Liver (tissue), 9 donors: ENCODE results near the gene PDZD2. TPM values are rescaled to one million over a fixed set of nuclear protein-coding genes. Genes with fewer than 3 reads are reported as not detected.

Experiments used
- DNase-seq: peaks from one replicate; pipeline ENCODE4 v3.0.0-alpha.2; 2017; ENCODE audit warnings: low spot score
- H3K27ac ChIP-seq, 2 donors: one replicate each; pipeline ENCODE4 v1.7.0; 2013; ENCODE audit warnings: inconsistent platforms in 2 of 2, low read length in 2 of 2, control low read depth in 1 of 2, low read depth in 1 of 2, mild to moderate bottlenecking in 1 of 2
- H3K27me3 ChIP-seq, 4 donors: one replicate each; pipeline versions ENCODE4 v1.6.1 to v1.7.0; 2013; ENCODE audit warnings: low read length in 3 of 4, inconsistent platforms in 1 of 4, mild to moderate bottlenecking in 1 of 4, moderate library complexity in 1 of 4; ENCODE audit not compliant: control insufficient read depth in 4 of 4, insufficient read depth in 4 of 4
- H3K36me3 ChIP-seq, 4 donors: one replicate each; pipeline versions ENCODE4 v1.6.1 to v1.7.0; 2013; ENCODE audit warnings: low read length in 3 of 4, mild to moderate bottlenecking in 3 of 4, low read depth in 1 of 4, moderate library complexity in 1 of 4; ENCODE audit not compliant: control insufficient read depth in 4 of 4, insufficient read depth in 3 of 4
- H3K4me1 ChIP-seq, 4 donors: one replicate each; pipeline versions ENCODE4 v1.6.1 to v1.7.0; 2013; ENCODE audit warnings: low read length in 3 of 4, mild to moderate bottlenecking in 3 of 4, moderate library complexity in 1 of 4; ENCODE audit not compliant: control insufficient read depth in 4 of 4, insufficient read depth in 4 of 4
- H3K4me3 ChIP-seq, 3 donors: one replicate each; pipeline versions ENCODE4 v1.6.1 to v1.7.0; 2013; ENCODE audit warnings: low read length in 3 of 3, control low read depth in 1 of 3, low read depth in 1 of 3, mild to moderate bottlenecking in 1 of 3
- H3K9ac ChIP-seq, 2 donors: one replicate each; pipeline ENCODE4 v1.7.0; 2013; ENCODE audit warnings: low read length in 2 of 2, mild to moderate bottlenecking in 2 of 2, moderate library complexity in 2 of 2, control low read depth in 1 of 2, low read depth in 1 of 2
- H3K9me3 ChIP-seq, 4 donors: one replicate each; pipeline versions ENCODE4 v1.6.1 to v1.7.0; 2013; ENCODE audit warnings: low read length in 3 of 4; ENCODE audit not compliant: control insufficient read depth in 4 of 4
- ATF3 ChIP-seq: IDR thresholded peaks from 2 replicates; pipeline ENCODE4 v1.6.1; 2016; ENCODE audit warnings: antibody characterized with exemption
- EGR1 ChIP-seq, 2 donors: IDR thresholded peaks; 2 replicates each; pipeline ENCODE4 v1.6.1; 2016 to 2018; ENCODE audit warnings: antibody characterized with exemption in 2 of 2, low read depth in 2 of 2
- FOXA1 ChIP-seq: IDR thresholded peaks from 2 replicates; pipeline ENCODE4 v1.6.1; 2016; ENCODE audit warnings: antibody characterized with exemption
- FOXA2 ChIP-seq: IDR thresholded peaks from 2 replicates; pipeline ENCODE4 v1.6.1; 2016; ENCODE audit warnings: antibody characterized with exemption
- GABPA ChIP-seq, 2 donors: IDR thresholded peaks in 1 of 2; conservative IDR thresholded peaks in 1 of 2; 2 replicates each; pipeline ENCODE4 v1.6.1; 2016; ENCODE audit warnings: antibody characterized with exemption in 2 of 2, mild to moderate bottlenecking in 1 of 2, moderate library complexity in 1 of 2
- HNF4A ChIP-seq, 2 donors: conservative IDR thresholded peaks; 2 replicates each; pipeline ENCODE4 v1.6.1; 2016; ENCODE audit warnings: antibody characterized with exemption in 2 of 2, mild to moderate bottlenecking in 2 of 2
- HNF4G ChIP-seq: IDR thresholded peaks from 2 replicates; pipeline ENCODE4 v1.6.1; 2016; ENCODE audit warnings: antibody characterized with exemption
- JUND ChIP-seq, 2 donors: IDR thresholded peaks; 2 replicates each; pipeline ENCODE4 v1.6.1; 2016; ENCODE audit warnings: antibody characterized with exemption in 2 of 2
- MAX ChIP-seq: IDR thresholded peaks from 2 replicates; pipeline ENCODE4 v1.6.1; 2016; ENCODE audit warnings: antibody characterized with exemption
- NR2F2 ChIP-seq: IDR thresholded peaks from 2 replicates; pipeline ENCODE4 v1.6.1; 2016; ENCODE audit warnings: antibody characterized with exemption
- RAD21 ChIP-seq, 2 donors: IDR thresholded peaks; 2 replicates each; pipeline ENCODE4 v1.6.1; 2016; ENCODE audit warnings: antibody characterized with exemption in 2 of 2, mild to moderate bottlenecking in 2 of 2
- REST ChIP-seq: IDR thresholded peaks from 2 replicates; pipeline ENCODE4 v1.6.1; 2016; ENCODE audit warnings: antibody characterized with exemption, mild to moderate bottlenecking
- RXRA ChIP-seq, 2 donors: IDR thresholded peaks; 2 replicates each; pipeline ENCODE4 v1.6.1; 2017 to 2018; ENCODE audit warnings: antibody characterized with exemption in 2 of 2, mild to moderate bottlenecking in 1 of 2
- SP1 ChIP-seq: IDR thresholded peaks from 2 replicates; pipeline ENCODE4 v1.6.1; 2018; ENCODE audit warnings: antibody characterized with exemption, mild to moderate bottlenecking
- TAF1 ChIP-seq: conservative IDR thresholded peaks from 2 replicates; pipeline ENCODE4 v1.6.1; 2016; ENCODE audit warnings: antibody characterized with exemption, mild to moderate bottlenecking
- YY1 ChIP-seq: IDR thresholded peaks from 2 replicates; pipeline ENCODE4 v1.6.1; 2016; ENCODE audit warnings: antibody characterized with exemption, mild to moderate bottlenecking
- WGBS: extraction: QIAGEN DNeasy Blood & Tissue Kit; methylation state at CpG from one replicate; pipeline ENCODE4 v1.1.7; 2013; 5-methylcytosine and 5-hydroxymethylcytosine counted together
- polyA plus RNA-seq, 2 donors: library from polyadenylated mRNA; stranded (reverse) in 1 of 2; unstranded in 1 of 2; fragments of 200-250 nt in 1 of 2; fragments of >200 nt in 1 of 2; fragmentation: Nextera tagmentation in 1 of 2; extraction: Ambion mirVana in 1 of 2; gene quantifications; one replicate each; pipeline versions ENCODE4 v1.2.1 to v1.2.3, GENCODE V29; 2013 to 2015
- total RNA-seq, 2 donors: library from RNA; depleted of rRNA; stranded (reverse); fragments of >200 nt; gene quantifications; one replicate each; pipeline ENCODE4 v1.2.3, GENCODE V29; 2014
- TF ChIP-seq, protein P1 (sequence below): fragments of 150-350 bp; IDR thresholded peaks from 2 replicates; pipeline ENCODE4 v1.5.1; 2017; ENCODE audit warnings: improper control_type of control experiment, low read depth, low read length; ENCODE audit not compliant: missing input control
- TF ChIP-seq, protein P2 (sequence below): IDR thresholded peaks from 2 replicates; pipeline ENCODE4 v1.6.1; 2016; ENCODE audit warnings: antibody characterized with exemption
- donor health status: healthy.
- donor health status: healthy.
- donor health status: healthy.
- donor health status: healthy.
- donor health status: healthy.

Gene PDZD2
- total and polyA plus RNA-seq, 4 donors: 0.27 to 1.1 (median 0.54) TPM

DNA sequence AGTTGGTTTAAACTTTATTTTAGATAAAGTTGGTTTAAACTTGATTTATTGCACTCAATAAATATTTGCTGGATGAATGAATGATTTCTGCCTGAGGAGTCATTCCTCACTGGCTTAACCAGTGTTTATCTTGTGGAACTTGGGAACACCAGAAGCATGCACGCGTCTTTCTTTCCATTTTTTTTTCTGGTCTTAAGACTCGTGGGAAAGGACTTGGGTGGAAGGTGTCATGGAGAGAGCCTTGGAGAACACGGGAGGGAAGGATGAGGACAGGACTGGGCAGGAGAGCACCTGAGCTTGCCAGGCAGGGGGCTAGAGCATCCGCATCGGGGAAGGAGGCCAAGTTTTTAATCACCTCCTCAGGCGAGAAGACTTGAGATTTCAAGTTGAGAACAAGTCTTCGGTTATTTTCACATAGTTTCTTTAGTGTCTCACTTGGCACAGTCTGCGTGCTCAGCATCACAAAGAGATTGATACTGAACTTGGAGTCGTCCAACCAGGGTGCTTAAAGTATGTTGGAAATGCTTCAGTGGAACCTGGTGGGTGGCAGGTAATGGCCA lies 144.2 kb downstream of the PDZD2 start:
- 82% methylated on average over 10 of the region's 10 CpGs for WGBS
- no peak overlapping the region for H3K27ac ChIP-seq
- no peak overlapping the region for H3K9ac ChIP-seq
- H3K36me3 ChIP-seq: no peaks in the 10 kb centered on the region
- no peaks in the 10 kb centered on the region for H3K9me3 ChIP-seq
- no peak overlapping the region for H3K4me3 ChIP-seq
- H3K27me3 ChIP-seq: no peaks in the 10 kb centered on the region
- no peaks in the 10 kb centered on the region for H3K4me1 ChIP-seq
- TF ChIP-seq RAD21 (IDR thresholded peaks at IDR 0.05): no peak
- TF ChIP-seq FOXA2: no peak
- TF ChIP-seq MAX: no peak
- TF ChIP-seq GABPA (IDR thresholded peaks at IDR 0.05 in 1 of 2, conservative IDR thresholded peaks at IDR 0.05 in 1 of 2): no peak
- no peak for TF ChIP-seq HNF4G
- TF ChIP-seq, protein P1, sequence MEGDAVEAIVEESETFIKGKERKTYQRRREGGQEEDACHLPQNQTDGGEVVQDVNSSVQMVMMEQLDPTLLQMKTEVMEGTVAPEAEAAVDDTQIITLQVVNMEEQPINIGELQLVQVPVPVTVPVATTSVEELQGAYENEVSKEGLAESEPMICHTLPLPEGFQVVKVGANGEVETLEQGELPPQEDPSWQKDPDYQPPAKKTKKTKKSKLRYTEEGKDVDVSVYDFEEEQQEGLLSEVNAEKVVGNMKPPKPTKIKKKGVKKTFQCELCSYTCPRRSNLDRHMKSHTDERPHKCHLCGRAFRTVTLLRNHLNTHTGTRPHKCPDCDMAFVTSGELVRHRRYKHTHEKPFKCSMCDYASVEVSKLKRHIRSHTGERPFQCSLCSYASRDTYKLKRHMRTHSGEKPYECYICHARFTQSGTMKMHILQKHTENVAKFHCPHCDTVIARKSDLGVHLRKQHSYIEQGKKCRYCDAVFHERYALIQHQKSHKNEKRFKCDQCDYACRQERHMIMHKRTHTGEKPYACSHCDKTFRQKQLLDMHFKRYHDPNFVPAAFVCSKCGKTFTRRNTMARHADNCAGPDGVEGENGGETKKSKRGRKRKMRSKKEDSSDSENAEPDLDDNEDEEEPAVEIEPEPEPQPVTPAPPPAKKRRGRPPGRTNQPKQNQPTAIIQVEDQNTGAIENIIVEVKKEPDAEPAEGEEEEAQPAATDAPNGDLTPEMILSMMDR: no peak
- TF ChIP-seq JUND (IDR thresholded peaks at IDR 0.05): no peak
- TF ChIP-seq SP1: no peak
- no peak for TF ChIP-seq REST
- no peak for TF ChIP-seq EGR1 (IDR thresholded peaks at IDR 0.05; ENCODE audit: low read depth in 2 of 2)
- no peak for TF ChIP-seq HNF4A (conservative IDR thresholded peaks at IDR 0.05)
- no peak for TF ChIP-seq NR2F2
- no peak for TF ChIP-seq FOXA1
- DNase-seq: no peak

- no peaks in the 10 kb centered on the region for H3K27me3 ChIP-seq
- no peak overlapping the region for H3K27ac ChIP-seq
- WGBS: 73% methylated on average over 8 of the region's 8 CpGs
- DNase-seq: no peak
- H3K4me1 ChIP-seq: no peaks in the 10 kb centered on the region
- H3K9me3 ChIP-seq: peaks cover 0 to under 1% (median 0%) of the 10 kb centered on the region in 4 donors
- no peak overlapping the region for H3K4me3 ChIP-seq
- H3K9ac ChIP-seq: no peak overlapping the region
- no peaks in the 10 kb centered on the region for H3K36me3 ChIP-seq
- TF ChIP-seq, protein P2, sequence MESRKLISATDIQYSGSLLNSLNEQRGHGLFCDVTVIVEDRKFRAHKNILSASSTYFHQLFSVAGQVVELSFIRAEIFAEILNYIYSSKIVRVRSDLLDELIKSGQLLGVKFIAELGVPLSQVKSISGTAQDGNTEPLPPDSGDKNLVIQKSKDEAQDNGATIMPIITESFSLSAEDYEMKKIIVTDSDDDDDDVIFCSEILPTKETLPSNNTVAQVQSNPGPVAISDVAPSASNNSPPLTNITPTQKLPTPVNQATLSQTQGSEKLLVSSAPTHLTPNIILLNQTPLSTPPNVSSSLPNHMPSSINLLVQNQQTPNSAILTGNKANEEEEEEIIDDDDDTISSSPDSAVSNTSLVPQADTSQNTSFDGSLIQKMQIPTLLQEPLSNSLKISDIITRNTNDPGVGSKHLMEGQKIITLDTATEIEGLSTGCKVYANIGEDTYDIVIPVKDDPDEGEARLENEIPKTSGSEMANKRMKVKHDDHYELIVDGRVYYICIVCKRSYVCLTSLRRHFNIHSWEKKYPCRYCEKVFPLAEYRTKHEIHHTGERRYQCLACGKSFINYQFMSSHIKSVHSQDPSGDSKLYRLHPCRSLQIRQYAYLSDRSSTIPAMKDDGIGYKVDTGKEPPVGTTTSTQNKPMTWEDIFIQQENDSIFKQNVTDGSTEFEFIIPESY: no peak
- TF ChIP-seq RXRA (IDR thresholded peaks at IDR 0.05) (no peak), GABPA (IDR thresholded peaks at IDR 0.05 in 1 of 2, conservative IDR thresholded peaks at IDR 0.05 in 1 of 2) (no peak), MAX (no peak), JUND (IDR thresholded peaks at IDR 0.05) (no peak), NR2F2 (no peak), HNF4G (no peak), TAF1 (no peak), RAD21 (IDR thresholded peaks at IDR 0.05) (no peak), FOXA2 (no peak), ATF3 (no peak), SP1 (no peak), YY1 (no peak), HNF4A (conservative IDR thresholded peaks at IDR 0.05) (no peak), REST (no peak)
These were observed 144.8 kb downstream of the PDZD2 start for GRCh38 chr5:31783731-31784130.
